ENCODE results near the gene KIF1A.

KIF1A gene

GRCh38 chr2:240796543-240797499 lies 23.2 kb downstream of the KIF1A start:
- no peak for DNase-seq

- no peak for DNase-seq
Observed at GRCh38 chr2:240795916-240796510, 24.0 kb downstream of the KIF1A start.

GRCh38 chr2:240795454-240795853 lies 24.6 kb downstream of the KIF1A start:
- DNase-seq, result no peak

GRCh38 chr2:240794178-240794721 lies 25.8 kb downstream of the KIF1A start:
- no peak for DNase-seq

GRCh38 chr2:240793313-240794177 lies 26.5 kb downstream of the KIF1A start:
- no peak for DNase-seq

- DNase-seq, result no peak
Observed at GRCh38 chr2:240792629-240793312, 27.2 kb downstream of the KIF1A start.

- DNase-seq, result no peak
Observed at GRCh38 chr2:240791821-240792628, 28.0 kb downstream of the KIF1A start.

GRCh38 chr2:240791221-240791800 lies 28.7 kb downstream of the KIF1A start:
- DNase-seq, result no peak

GRCh38 chr2:240790370-240791220 lies 29.4 kb downstream of the KIF1A start:
- no peak for DNase-seq

- DNase-seq, result no peak
Observed at GRCh38 chr2:240789501-240790369, 30.3 kb downstream of the KIF1A start.

- no peak for DNase-seq
Observed at GRCh38 chr2:240789051-240789453, 31.0 kb downstream of the KIF1A start.

GRCh38 chr2:240788482-240788881 lies 31.5 kb downstream of the KIF1A start:
- DNase-seq, result no peak

GRCh38 chr2:240787521-240788472 lies 32.2 kb downstream of the KIF1A start:
- no peak for DNase-seq

GRCh38 chr2:240786871-240787311 lies 33.1 kb downstream of the KIF1A start:
- no peak for DNase-seq

GRCh38 chr2:240786355-240786841 lies 33.6 kb downstream of the KIF1A start:
- no peak for DNase-seq

GRCh38 chr2:240785424-240786335 lies 34.3 kb downstream of the KIF1A start:
- DNase-seq, result no peak
